NCI-H2081 (cell line): ENCODE results near the gene TMA7B.
"Not testable (repeated sequence)": the region's sequence is repeated elsewhere in the genome, so short reads cannot be mapped to it uniquely, and the experiment has no call there.

Source experiments
- DNase-seq, 2 experiments: peaks; one replicate each; lab custom pipeline; 2025; lab: John Stamatoyannopoulos, UW

The TMA7B gene

GRCh38 chr22:39932918-39933649, 27.1 kb upstream of the TMA7B start:
- DNase-seq: no peak

GRCh38 chr22:39933741-39934140, 26.5 kb upstream of the TMA7B start:
- no peak for DNase-seq

GRCh38 chr22:39935116-39935515, 25.1 kb upstream of the TMA7B start:
- no peak for DNase-seq

GRCh38 chr22:39935612-39936011, 24.6 kb upstream of the TMA7B start:
- no peak for DNase-seq

GRCh38 chr22:39936523-39937145, 23.6 kb upstream of the TMA7B start:
- DNase-seq: no peak

GRCh38 chr22:39937906-39938305, 22.3 kb upstream of the TMA7B start:
- no peak for DNase-seq

- DNase-seq: no peak
Observed at GRCh38 chr22:39938509-39939111, 21.6 kb upstream of the TMA7B start.

GRCh38 chr22:39939830-39940229, 20.4 kb upstream of the TMA7B start:
- DNase-seq: no peak

- no peak for DNase-seq
Observed at GRCh38 chr22:39940757-39941305, 19.4 kb upstream of the TMA7B start.

GRCh38 chr22:39941601-39942000, 18.6 kb upstream of the TMA7B start:
- DNase-seq: peak; percentile 62 to 88

GRCh38 chr22:39942439-39943230, 17.6 kb upstream of the TMA7B start:
- no peak for DNase-seq

GRCh38 chr22:39943337-39943736, 16.9 kb upstream of the TMA7B start:
- DNase-seq: peak in 1 of 2 experiments; percentile 8

- DNase-seq: peak in 1 of 2 experiments; percentile 57
Observed at GRCh38 chr22:39943953-39944872, 16.0 kb upstream of the TMA7B start.

- DNase-seq: no peak
Observed at GRCh38 chr22:39946126-39946502, 14.1 kb upstream of the TMA7B start.

GRCh38 chr22:39946503-39947219, 13.5 kb upstream of the TMA7B start:
- peak in 1 of 2 experiments; percentile 51 for DNase-seq

GRCh38 chr22:39947220-39948216, 12.7 kb upstream of the TMA7B start:
- DNase-seq: no peak

GRCh38 chr22:39949964-39950737, 10.0 kb upstream of the TMA7B start:
- no peak for DNase-seq

GRCh38 chr22:39951603-39952293, 8.4 kb upstream of the TMA7B start:
- not testable (repeated sequence) for DNase-seq
